IPS-18a (cell line): ENCODE results near the gene PCNX2.

Experiments used
- H3K27ac ChIP-seq: one replicate; pipeline ENCODE4 v1.5.1; 2013; ENCODE audit warnings: low read length
- H3K27me3 ChIP-seq: one replicate; pipeline ENCODE4 v1.6.1; 2013; ENCODE audit warnings: mild to moderate bottlenecking, low read length; ENCODE audit not compliant: control insufficient read depth, insufficient read depth
- H3K36me3 ChIP-seq: one replicate; pipeline ENCODE4 v1.6.1; 2013; ENCODE audit warnings: low read depth, low read length; ENCODE audit not compliant: control insufficient read depth
- H3K4me1 ChIP-seq: one replicate; pipeline ENCODE4 v1.6.1; 2013; ENCODE audit warnings: low read depth, low read length; ENCODE audit not compliant: control insufficient read depth
- H3K4me3 ChIP-seq: one replicate; pipeline ENCODE4 v1.5.1; 2013; ENCODE audit warnings: low read length
- H3K9ac ChIP-seq: one replicate; pipeline ENCODE4 v1.6.1; 2013; ENCODE audit warnings: mild to moderate bottlenecking, low read length, moderate library complexity
- H3K9me3 ChIP-seq: one replicate; pipeline ENCODE4 v1.6.1; 2013; ENCODE audit warnings: low read depth, low read length; ENCODE audit not compliant: control insufficient read depth

PCNX2 gene

GRCh38 chr1:233033361-233033760 lies 262.2 kb downstream of the PCNX2 start:
- Histone ChIP-seq H3K27ac (no peak overlapping the region), H3K9ac (no peak overlapping the region), H3K36me3 (no peaks in the 10 kb centered on the region), H3K4me3 (no peak overlapping the region), H3K9me3 (no peaks in the 10 kb centered on the region), H3K27me3 (no peaks in the 10 kb centered on the region), H3K4me1 (no peaks in the 10 kb centered on the region)

GRCh38 chr1:233032916-233033315 lies 262.6 kb downstream of the PCNX2 start:
- Histone ChIP-seq H3K9ac (no peak overlapping the region), H3K4me3 (no peak overlapping the region), H3K36me3 (no peaks in the 10 kb centered on the region), H3K27ac (no peak overlapping the region), H3K9me3 (no peaks in the 10 kb centered on the region), H3K4me1 (peaks cover 2% of the 10 kb centered on the region), H3K27me3 (no peaks in the 10 kb centered on the region)

GRCh38 chr1:233031521-233031920 lies 264.0 kb downstream of the PCNX2 start:
- peaks cover 10% of the 10 kb centered on the region for H3K4me1 ChIP-seq
- no peaks in the 10 kb centered on the region for H3K36me3 ChIP-seq
- H3K9ac ChIP-seq: no peak overlapping the region
- H3K4me3 ChIP-seq: no peak overlapping the region
- no peak overlapping the region for H3K27ac ChIP-seq
- H3K9me3 ChIP-seq: no peaks in the 10 kb centered on the region
- H3K27me3 ChIP-seq: no peaks in the 10 kb centered on the region

- Histone ChIP-seq H3K27me3 (no peaks in the 10 kb centered on the region), H3K9ac (no peak overlapping the region), H3K36me3 (no peaks in the 10 kb centered on the region), H3K4me3 (no peak overlapping the region), H3K4me1 (peaks cover 15% of the 10 kb centered on the region), H3K27ac (no peak overlapping the region), H3K9me3 (no peaks in the 10 kb centered on the region)
These were observed 268.5 kb downstream of the PCNX2 start for GRCh38 chr1:233027046-233027445.

- Histone ChIP-seq H3K27me3 (no peaks in the 10 kb centered on the region), H3K27ac (no peak overlapping the region), H3K9me3 (no peaks in the 10 kb centered on the region), H3K4me1 (peaks cover 15% of the 10 kb centered on the region), H3K4me3 (no peak overlapping the region), H3K9ac (no peak overlapping the region), H3K36me3 (no peaks in the 10 kb centered on the region)
These were observed 270.0 kb downstream of the PCNX2 start for GRCh38 chr1:233025567-233025966.

- no peak overlapping the region for H3K4me3 ChIP-seq
- H3K27ac ChIP-seq: no peak overlapping the region
- H3K27me3 ChIP-seq: no peaks in the 10 kb centered on the region
- H3K36me3 ChIP-seq: no peaks in the 10 kb centered on the region
- H3K4me1 ChIP-seq: peaks cover 15% of the 10 kb centered on the region
- no peaks in the 10 kb centered on the region for H3K9me3 ChIP-seq
- no peak overlapping the region for H3K9ac ChIP-seq
These were observed 270.4 kb downstream of the PCNX2 start for GRCh38 chr1:233025157-233025556.

GRCh38 chr1:233024199-233024598 lies 271.3 kb downstream of the PCNX2 start:
- Histone ChIP-seq H3K9ac (no peak overlapping the region), H3K4me3 (no peak overlapping the region), H3K27ac (no peak overlapping the region), H3K27me3 (no peaks in the 10 kb centered on the region), H3K4me1 (peaks cover 15% of the 10 kb centered on the region), H3K9me3 (no peaks in the 10 kb centered on the region), H3K36me3 (no peaks in the 10 kb centered on the region)

GRCh38 chr1:233022246-233022645 lies 273.3 kb downstream of the PCNX2 start:
- H3K4me3 ChIP-seq: no peak overlapping the region
- no peaks in the 10 kb centered on the region for H3K9me3 ChIP-seq
- H3K27ac ChIP-seq: no peak overlapping the region
- no peak overlapping the region for H3K9ac ChIP-seq
- peaks cover 2% of the 10 kb centered on the region for H3K36me3 ChIP-seq
- H3K4me1 ChIP-seq: peaks cover 7% of the 10 kb centered on the region
- H3K27me3 ChIP-seq: no peaks in the 10 kb centered on the region

GRCh38 chr1:233020426-233020825 lies 275.1 kb downstream of the PCNX2 start:
- H3K9me3 ChIP-seq: no peaks in the 10 kb centered on the region
- no peak overlapping the region for H3K4me3 ChIP-seq
- H3K4me1 ChIP-seq: peaks cover 1% of the 10 kb centered on the region
- H3K27me3 ChIP-seq: no peaks in the 10 kb centered on the region
- H3K9ac ChIP-seq: no peak overlapping the region
- peaks cover 2% of the 10 kb centered on the region for H3K36me3 ChIP-seq
- H3K27ac ChIP-seq: no peak overlapping the region

- H3K36me3 ChIP-seq: peaks cover 3% of the 10 kb centered on the region
- no peaks in the 10 kb centered on the region for H3K9me3 ChIP-seq
- H3K4me3 ChIP-seq: no peak overlapping the region
- H3K9ac ChIP-seq: no peak overlapping the region
- no peak overlapping the region for H3K27ac ChIP-seq
- no peaks in the 10 kb centered on the region for H3K4me1 ChIP-seq
- no peaks in the 10 kb centered on the region for H3K27me3 ChIP-seq
These were observed 275.7 kb downstream of the PCNX2 start for GRCh38 chr1:233019778-233020325.

- Histone ChIP-seq H3K9ac (no peak overlapping the region), H3K9me3 (no peaks in the 10 kb centered on the region)
These were observed 276.4 kb downstream of the PCNX2 start for GRCh38 chr1:233019083-233019482.

GRCh38 chr1:233016798-233017197 lies 278.7 kb downstream of the PCNX2 start:
- no peaks in the 10 kb centered on the region for H3K9me3 ChIP-seq
- peaks cover 14% of the 10 kb centered on the region for H3K36me3 ChIP-seq
- H3K4me3 ChIP-seq: no peak overlapping the region
- H3K9ac ChIP-seq: no peak overlapping the region
- no peaks in the 10 kb centered on the region for H3K27me3 ChIP-seq
- H3K27ac ChIP-seq: no peak overlapping the region
- H3K4me1 ChIP-seq: no peaks in the 10 kb centered on the region

More at GRCh38 chr1:233019083-233019482, 276.4 kb downstream of the PCNX2 start:
- no peaks in the 10 kb centered on the region for H3K4me1 ChIP-seq
- no peak overlapping the region for H3K27ac ChIP-seq
- H3K4me3 ChIP-seq: no peak overlapping the region
- H3K27me3 ChIP-seq: no peaks in the 10 kb centered on the region
- H3K36me3 ChIP-seq: peaks cover 10% of the 10 kb centered on the region
